Fibroblast of pulmonary artery (primary cell): Measurements from ENCODE around the gene CENPVL1.

Experiments
- DNase-seq: peaks from one replicate; pipeline ENCODE4 v3.0.0-alpha.2; 2010; ENCODE audit warnings: low read depth
- H3K4me3 ChIP-seq: replicated peaks from 2 replicates; pipeline ENCODE4 v1.5.1; 2011; ENCODE audit warnings: low read depth, mild to moderate bottlenecking, control low read depth, low read length, moderate library complexity
- TF ChIP-seq, protein P1 (sequence below): IDR thresholded peaks from 2 replicates; pipeline ENCODE4 v1.5.1; 2011; ENCODE audit warnings: mild to moderate bottlenecking, control low read depth, low read length, inconsistent platforms; ENCODE audit errors: missing control alignments

The CENPVL1 gene

DNA sequence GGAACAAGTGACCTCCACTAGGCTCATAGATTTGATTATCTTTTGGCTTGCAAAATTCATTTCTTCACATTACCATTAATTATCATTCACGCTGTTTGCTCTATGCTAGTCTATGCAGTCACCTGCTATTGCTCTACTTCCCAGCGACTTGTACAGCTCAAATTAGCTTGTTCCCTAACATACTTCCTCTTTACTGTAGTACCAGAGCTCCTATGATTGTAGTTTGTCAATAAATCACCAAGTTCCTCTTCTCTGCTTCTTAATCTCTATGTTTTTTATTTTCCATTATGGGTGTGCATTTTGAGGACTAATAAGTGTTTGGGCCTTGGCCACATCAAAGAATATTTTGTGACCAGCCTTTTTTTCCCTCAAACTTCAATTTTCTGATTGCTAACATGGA lies 26.8 kb downstream of the CENPVL1 start:
- no peak overlapping the region for H3K4me3 ChIP-seq
- TF ChIP-seq, protein P1, sequence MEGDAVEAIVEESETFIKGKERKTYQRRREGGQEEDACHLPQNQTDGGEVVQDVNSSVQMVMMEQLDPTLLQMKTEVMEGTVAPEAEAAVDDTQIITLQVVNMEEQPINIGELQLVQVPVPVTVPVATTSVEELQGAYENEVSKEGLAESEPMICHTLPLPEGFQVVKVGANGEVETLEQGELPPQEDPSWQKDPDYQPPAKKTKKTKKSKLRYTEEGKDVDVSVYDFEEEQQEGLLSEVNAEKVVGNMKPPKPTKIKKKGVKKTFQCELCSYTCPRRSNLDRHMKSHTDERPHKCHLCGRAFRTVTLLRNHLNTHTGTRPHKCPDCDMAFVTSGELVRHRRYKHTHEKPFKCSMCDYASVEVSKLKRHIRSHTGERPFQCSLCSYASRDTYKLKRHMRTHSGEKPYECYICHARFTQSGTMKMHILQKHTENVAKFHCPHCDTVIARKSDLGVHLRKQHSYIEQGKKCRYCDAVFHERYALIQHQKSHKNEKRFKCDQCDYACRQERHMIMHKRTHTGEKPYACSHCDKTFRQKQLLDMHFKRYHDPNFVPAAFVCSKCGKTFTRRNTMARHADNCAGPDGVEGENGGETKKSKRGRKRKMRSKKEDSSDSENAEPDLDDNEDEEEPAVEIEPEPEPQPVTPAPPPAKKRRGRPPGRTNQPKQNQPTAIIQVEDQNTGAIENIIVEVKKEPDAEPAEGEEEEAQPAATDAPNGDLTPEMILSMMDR, result no peak
- DNase-seq, result no peak

DNA sequence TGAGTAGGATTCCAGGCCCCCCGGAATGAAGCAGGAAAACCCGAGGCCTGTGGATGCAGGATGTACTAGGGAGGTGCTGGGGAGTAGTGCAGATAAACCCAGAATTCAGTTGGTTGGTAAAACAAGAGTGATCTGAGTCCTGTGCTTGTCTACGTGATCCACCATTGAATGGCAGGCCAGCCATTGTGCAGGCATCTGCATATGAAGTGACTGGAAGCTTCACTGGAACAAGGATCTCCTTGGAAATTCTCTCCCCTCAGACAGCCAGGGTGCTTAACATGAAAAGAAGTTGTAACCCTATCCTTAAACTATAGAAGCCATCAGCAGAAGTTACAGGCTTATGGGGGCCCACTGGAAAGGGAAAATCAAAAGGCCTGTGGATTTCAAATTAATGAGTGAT lies 32.3 kb downstream of the CENPVL1 start:
- DNase-seq, result no peak
- TF ChIP-seq, protein P1, result no peak
- H3K4me3 ChIP-seq, result peak overlapping the region; percentile 74

DNA sequence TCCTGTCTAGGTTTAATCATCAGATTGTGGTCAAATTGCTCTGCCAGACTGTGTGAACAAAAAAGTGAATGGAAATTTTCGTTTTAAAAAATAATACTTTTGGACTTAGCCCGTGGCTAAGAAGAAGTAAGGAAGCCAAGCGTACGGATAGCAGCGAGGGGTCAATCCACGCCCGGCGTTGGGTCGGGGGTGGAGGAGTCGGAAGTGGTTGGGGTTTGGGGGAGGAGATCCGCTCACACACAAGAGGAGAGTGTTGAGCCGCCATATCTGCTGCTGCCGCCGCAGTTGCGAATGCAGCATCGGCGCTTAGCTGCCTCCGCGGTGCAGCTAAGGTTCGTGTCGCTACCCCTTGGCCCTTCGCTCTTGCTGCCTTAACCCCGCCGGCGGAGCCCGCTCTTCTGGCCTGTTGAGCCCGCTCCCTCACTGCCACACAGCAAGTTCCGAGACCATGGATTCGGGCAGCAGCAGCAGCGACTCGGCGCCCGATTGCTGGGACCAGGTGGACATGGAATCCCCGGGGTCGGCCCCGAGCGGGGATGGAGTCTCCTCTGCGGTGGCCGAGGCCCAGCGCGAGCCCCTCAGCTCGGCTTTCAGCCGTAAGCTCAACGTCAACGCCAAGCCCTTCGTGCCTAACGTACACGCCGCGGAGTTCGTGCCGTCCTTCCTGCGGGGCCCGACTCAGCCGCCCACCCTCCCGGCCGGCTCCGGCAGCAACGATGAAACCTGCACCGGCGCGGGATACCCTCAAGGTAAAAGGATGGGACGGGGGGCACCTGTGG lies 33.1 kb downstream of the CENPVL1 start, which contains the start of gene GSPT2:
Gene GSPT2 (plus strand): TSS at position 264 of the 779 bp plus-strand sequence. CDS start 185 bp downstream, at position 449.
- DNase-seq, result peak; percentile 78
- TF ChIP-seq, protein P1, result no peak
- H3K4me3 ChIP-seq, result peak within 1 kb of the TSS; percentile 74

DNA sequence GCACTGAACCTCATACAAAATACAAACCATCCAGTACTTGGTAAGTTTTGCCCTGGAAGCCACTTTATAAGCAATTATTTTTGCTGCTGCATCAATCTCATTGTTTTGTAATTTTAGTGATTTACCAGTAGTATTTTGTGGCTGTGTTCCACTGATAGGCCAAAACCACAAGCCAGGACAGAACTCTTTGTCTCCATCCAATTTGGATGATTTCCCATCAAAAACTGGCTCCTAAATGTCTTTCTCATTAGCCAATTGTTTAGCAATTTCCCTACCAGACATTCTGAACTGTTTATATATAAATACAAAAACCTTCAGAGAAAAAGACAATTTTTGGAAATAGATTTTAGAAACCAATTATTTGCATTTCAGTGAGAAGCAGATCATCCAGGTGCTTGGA lies 37.4 kb downstream of the CENPVL1 start:
- DNase-seq, result peak; percentile 45
- H3K4me3 ChIP-seq, result no peak overlapping the region
- TF ChIP-seq, protein P1, result no peak

DNA sequence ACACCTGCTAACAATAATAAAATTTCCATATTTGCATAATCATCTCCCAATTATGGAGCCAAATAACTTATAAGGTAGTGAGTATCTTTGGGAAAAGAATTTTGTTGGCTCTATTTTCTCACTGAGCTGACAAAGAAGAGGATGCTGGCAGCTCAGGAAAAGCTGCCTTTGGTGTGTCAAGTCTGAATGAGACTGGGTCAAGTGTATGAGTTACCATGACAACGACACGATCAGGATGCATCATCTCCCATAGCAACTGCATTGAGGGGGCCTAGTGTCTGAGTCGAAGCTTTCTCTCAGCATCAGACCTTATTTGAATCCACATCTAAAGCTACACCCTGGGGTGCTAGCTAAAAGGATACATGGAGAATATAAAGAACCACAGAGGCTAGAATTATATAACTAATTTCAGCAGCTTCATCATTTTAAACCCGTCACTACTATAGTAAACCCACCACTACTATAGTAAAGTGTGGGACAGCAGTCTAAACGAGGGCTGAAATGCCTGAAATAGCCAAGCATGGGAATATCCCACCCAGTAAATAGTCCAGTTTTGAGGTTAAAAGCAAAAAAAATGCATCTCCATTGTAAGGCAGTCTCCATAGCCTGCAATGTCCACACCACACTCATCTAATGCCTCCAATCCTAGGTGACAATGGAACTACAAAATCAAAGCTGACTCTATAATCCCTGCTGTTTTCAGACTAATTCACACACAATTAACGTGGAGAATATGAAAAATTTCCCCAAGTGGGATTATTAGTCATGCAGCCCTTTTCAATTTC lies 48.9 kb downstream of the CENPVL1 start:
- no peak for DNase-seq
- TF ChIP-seq, protein P1, result no peak
- no peak overlapping the region for H3K4me3 ChIP-seq

DNA sequence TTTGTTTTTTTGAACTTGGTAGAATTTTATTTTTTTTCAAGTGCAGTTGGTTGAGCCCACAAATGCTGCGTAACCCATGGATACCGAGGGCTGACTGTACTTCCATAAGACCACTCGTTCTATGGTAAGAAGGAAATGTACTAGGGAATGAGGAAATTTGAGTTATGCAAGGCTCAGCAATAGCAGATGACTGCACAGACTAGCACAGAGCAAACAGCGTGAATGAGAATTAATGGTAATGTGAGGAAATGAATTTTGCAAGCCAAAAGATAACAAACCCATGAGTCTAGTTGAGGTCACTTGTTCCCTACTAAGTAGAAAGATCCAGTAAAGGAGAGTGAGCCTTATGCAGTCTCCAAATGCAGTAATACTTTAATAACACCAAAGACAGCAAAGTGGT lies 50.3 kb downstream of the CENPVL1 start:
- TF ChIP-seq, protein P1, result no peak
- H3K4me3 ChIP-seq, result no peak overlapping the region
- peak; percentile 0 for DNase-seq
